Measurements from ENCODE around the gene KIFAP3.
"Not testable (repeated sequence)": the region's sequence is repeated elsewhere in the genome, so short reads cannot be mapped to it uniquely, and the experiment has no call there.

KIFAP3 gene

DNA sequence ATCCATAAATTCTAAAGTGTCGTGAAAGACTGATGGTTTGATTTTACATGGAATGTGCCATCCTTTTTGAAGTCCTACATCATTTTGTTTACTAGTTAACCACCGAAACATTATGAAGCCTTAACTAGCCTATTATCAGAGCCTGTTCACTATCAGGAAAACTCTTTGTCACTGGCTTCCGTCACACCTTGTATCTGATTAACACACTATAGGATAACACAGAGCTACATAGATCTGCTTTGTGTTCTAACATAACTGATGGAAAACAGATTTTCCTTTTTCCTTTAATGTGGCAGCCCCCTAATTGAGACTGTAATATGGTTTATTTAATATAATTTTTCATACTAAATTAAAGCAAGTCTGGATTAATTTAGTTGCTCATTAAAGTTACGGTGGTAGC lies 106.3 kb downstream of the KIFAP3 start:
- no peak for DNase-seq

DNA sequence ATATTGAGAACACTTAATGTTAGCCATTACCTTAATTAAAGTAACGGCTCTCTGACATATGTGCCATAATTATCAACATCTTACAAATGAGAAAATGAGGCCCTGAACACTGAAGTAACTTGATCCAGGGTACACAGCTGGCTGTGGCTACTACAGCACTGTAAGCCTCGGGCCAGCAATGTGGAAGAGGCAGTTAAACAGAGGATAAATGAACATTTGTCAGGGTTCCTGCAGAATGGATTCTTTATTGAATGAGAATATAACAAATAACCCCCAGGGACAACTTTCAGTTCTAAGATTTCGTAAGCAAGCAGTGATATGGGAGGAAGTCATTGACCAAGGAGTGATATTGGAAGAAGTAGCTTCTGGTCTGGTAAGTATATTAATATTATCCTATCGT lies 110.3 kb downstream of the KIFAP3 start:
- DNase-seq = no peak

DNA sequence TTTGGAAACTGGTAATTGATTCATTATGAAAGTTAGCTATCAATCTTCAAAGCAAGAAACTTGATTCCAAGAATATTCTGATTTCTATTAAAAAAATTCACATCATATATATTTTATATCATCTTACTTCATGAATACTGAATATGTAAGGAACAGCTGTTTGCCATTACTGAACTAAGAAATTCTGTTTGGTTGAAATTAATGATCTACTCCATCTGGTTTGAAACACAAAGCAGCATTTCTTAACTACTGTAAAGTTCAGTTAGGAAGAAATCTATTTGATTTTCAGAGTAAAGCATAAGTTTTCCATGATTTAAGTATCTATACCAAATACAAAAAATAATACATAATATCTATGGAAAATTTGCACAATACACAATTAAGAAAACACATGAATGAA lies 114.8 kb downstream of the KIFAP3 start:
- DNase-seq = no peak

DNA sequence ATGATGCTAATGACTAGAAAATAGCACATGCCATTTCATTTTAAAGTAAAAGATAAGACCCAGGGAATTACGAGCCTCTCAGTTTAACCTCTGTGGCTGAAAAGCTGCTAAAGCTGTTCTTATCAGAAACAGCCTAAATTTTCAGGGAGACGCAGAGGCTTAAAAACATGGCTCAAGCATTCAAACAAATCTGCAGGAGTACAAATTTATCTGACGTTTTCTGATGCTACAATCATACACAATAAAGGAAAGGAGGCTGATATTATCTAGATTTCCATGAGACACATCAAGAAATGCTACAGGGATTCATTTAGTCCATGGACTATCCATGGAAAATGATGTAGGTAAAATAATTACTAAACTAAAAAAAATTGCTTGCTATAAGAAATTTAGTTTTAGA lies 115.5 kb downstream of the KIFAP3 start:
- DNase-seq = no peak

- DNase-seq = no peak
Measured at GRCh38 chr1:169957884-169958283, 116.6 kb downstream of the KIFAP3 start.

- DNase-seq = no peak
Measured at GRCh38 chr1:169951108-169951507, 123.4 kb downstream of the KIFAP3 start.

GRCh38 chr1:169949139-169949538 lies 125.4 kb downstream of the KIFAP3 start:
- no peak for DNase-seq

DNA sequence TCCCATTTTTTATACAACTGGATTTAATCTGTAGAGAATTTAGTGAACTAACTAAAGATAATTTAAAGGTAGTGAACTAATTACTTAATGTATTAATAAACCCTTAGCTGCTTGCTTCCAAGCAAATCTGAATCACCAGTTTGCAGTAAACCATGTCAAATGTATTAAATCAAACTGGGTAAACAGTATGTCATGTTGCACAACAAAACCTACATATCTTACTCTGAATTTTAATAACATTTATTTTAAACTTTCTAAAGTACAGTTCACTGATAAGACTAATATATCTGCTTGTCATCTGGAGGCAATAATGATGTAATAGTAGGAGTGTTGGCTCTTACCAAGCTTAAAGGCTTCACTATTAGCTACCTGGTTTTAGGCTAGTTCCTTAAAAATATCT lies 128.3 kb downstream of the KIFAP3 start:
- no peak for DNase-seq

DNA sequence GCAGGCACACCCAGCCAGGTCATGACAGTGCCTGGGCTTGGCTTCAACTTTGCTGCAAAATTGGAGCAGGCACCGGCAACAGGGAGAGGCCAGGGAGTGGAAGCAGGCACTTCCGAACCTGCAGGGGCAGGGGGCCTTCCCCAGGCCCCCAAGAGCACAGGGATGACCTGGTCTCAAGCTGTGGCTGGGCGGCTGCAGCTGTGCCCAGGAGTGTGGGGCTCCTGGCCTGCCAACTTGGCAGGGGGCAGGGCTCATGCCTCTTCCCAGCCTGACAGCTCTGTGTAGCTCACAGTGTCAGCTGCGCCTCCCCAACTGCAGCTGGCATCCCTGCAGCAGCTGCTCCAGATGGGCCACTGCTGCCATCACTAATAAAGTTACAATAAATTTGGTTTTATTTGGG lies 129.3 kb downstream of the KIFAP3 start:
- DNase-seq = no peak

- DNase-seq = no peak
Measured at GRCh38 chr1:169944621-169945020, 129.9 kb downstream of the KIFAP3 start.

DNA sequence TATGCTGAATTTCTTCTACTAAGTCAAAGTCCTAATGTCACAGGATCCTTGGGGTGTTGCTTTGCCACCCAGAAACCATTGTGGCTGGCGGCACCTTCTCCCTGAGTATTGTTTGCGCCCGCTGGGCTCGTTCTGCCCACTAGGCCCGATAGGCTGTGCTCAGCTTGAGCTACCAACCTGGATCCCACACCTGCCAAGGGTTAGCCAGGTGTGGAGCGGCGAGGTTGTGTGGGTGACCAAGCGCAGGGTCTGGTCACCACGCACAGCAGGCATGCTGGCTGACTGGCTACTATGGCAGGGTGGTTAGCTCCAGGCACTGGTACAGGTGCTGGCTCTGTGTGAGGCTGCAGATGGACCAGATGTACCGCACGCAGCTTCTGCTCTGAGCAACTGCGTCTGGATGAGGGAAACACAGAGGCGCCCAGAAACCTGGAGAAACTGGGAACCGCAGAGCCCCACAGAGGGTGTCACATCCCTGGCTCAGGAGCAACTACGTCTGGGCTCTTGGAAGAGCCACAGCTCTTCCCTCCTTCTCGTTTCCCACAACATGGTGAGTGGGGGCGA lies 130.4 kb downstream of the KIFAP3 start:
- DNase-seq = no peak

DNA sequence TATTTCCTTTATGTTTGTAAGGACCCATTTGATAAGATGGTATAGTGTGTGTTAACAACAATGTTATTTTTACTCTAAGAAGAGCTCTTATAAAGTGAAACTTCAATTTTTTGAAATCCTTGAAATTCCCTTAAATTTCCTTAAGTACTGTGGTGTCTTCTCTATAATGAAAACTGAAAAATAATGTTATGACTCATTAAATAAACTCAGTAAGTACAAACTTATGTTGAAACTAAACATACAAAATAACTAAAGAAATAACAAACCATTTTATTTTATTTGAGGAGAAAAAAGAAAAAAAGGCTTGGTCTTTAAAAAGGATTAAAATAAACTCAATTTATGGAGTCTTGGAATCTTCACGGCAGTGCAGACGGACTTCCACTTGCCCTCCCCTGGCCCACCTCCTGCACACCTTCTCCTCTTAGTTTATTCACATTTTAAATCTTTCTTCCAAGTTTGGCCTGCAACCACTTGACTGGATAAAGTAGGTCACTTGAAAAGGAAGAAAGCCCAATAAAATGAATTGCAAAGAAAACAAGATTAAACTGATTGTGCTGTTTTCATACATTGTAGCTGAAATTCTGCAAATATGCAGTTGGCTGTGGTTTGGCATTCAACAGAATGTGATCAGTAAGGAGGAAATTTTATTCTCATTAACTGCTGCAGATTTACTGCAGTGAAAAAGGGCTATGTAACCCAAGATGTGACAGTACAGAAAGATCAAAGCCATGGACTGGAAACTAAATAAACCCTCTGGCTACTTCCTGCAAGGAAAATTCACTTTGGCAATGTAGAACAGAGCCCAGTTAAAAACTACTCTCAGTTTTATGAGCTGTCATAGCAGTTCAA lies 132.3 kb downstream of the KIFAP3 start:
- DNase-seq = no peak

- DNase-seq = no peak
Measured at GRCh38 chr1:169933984-169934725, 140.3 kb downstream of the KIFAP3 start.

- no peak for DNase-seq
Measured at GRCh38 chr1:169931795-169932231, 142.7 kb downstream of the KIFAP3 start.

GRCh38 chr1:169929210-169929526 lies 145.3 kb downstream of the KIFAP3 start:
- DNase-seq = no peak

DNA sequence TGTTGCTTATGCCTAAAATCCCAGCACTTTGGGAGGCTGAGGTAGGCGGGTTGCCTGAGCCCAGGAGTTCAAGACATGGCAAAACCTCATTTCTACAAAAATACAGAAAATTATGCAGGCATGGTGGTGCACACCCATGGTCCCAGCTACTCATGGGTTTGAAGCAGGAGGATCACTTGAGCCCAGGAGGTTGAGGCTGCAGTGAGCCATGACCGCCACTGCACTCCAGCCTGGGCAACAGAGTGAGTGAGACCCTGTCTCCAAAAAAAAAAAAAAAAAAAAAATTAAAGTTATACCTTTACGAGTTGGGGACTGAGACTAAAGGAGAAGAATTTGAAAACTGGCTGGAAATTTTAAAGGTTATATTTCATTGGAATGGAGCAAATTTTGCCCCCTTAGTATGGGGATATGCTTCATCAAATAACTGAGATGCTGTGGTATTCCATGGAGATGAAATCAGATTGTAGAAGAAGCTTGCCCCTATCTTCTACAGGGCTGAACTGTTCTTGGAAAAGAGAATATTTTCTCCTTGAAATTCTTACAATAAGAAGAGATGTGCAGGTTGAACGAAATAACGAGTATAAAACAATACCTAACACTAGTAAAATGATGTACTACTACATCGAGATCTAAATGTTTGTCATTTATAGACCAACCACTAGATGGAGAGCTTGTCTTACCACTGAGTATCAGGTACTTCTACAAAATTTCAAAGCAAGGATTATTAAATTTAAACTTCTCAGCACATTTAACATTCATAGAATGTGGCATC lies 145.9 kb downstream of the KIFAP3 start:
- peak; percentile 28 for DNase-seq

- no peak for DNase-seq
Measured at GRCh38 chr1:169925505-169926482, 148.7 kb downstream of the KIFAP3 start.

- DNase-seq = no peak
Measured at GRCh38 chr1:169924829-169925228, 149.7 kb downstream of the KIFAP3 start.

DNA sequence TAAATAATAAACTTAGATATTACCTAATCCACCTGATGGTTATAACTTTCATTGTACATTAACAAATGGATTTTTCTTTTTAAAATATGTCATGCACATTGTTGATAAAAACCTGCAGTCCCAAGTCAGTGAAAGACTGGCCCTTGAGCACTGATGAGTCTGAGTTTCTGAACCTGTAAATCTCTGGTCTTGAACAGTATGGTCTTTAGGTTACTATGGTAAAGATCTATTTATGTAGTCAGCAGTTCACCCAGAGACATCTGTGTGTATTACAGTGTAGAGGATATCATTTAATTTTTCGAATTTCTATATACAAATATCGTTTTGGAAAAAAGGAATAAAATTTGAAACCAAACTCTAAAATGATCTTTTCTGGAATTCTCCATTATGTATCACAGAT lies 150.4 kb downstream of the KIFAP3 start:
- DNase-seq = no peak

GRCh38 chr1:169921080-169921479 lies 153.4 kb downstream of the KIFAP3 start:
- no peak for DNase-seq

- no peak for DNase-seq
Measured at GRCh38 chr1:169918927-169919326, 155.6 kb downstream of the KIFAP3 start.

GRCh38 chr1:169918220-169918619 lies 156.3 kb downstream of the KIFAP3 start:
- not testable (repeated sequence) for DNase-seq
